ENCODE measurements around the gene ACHE.

GRCh38 chr7:100888291-100888987 is 7.2 kb downstream of the ACHE start:
- TF ChIP-seq CREB5 (CRISPR knock-in tag; IDR thresholded peaks at IDR 0.05; ENCODE audit: low read depth) (no peak), RARB (CRISPR knock-in tag; IDR thresholded peaks at IDR 0.05) (no peak), ZNF8 (CRISPR knock-in tag; IDR thresholded peaks at IDR 0.05) (no peak), ZNF565 (CRISPR knock-in tag; conservative IDR thresholded peaks at IDR 0.05; ENCODE audit: low read depth) (no peak), PATZ1 (CRISPR knock-in tag; IDR thresholded peaks at IDR 0.05; ENCODE audit: borderline replicate concordance) (no peak), TCF4 (CRISPR knock-in tag; IDR thresholded peaks at IDR 0.05; ENCODE audit: borderline replicate concordance) (no peak), ESRRG (CRISPR knock-in tag; IDR thresholded peaks at IDR 0.05) (no peak), ZFP30 (CRISPR knock-in tag; IDR thresholded peaks at IDR 0.05) (no peak), PPARA (CRISPR knock-in tag; IDR thresholded peaks at IDR 0.05; ENCODE audit: borderline replicate concordance) (no peak), ZNF70 (CRISPR knock-in tag; IDR thresholded peaks at IDR 0.05) (no peak), TOX (CRISPR knock-in tag; IDR thresholded peaks at IDR 0.05; ENCODE audit: borderline replicate concordance) (no peak), ZFP3 (CRISPR knock-in tag; IDR thresholded peaks at IDR 0.05) (no peak)

Measured in SK-N-SH treated with all-trans-retinoic acid at 6 μM for 48 hours (cell line).